Spleen (tissue), 3 donors: ENCODE measurements around the gene NME9.

Experiments
- POLR2A ChIP-seq, 3 donors: fragments of 450-650 bp; IDR thresholded peaks; one replicate each; pipeline ENCODE4 v1.5.1; 2017; ENCODE audit warnings: antibody characterized with exemption in 3 of 3, mild to moderate bottlenecking in 1 of 3
- POLR2AphosphoS5 ChIP-seq, 3 donors: sonication (generic); formaldehyde crosslinking; IDR thresholded peaks; one replicate each; pipeline ENCODE4 v1.5.1; 2017; ENCODE audit warnings: antibody characterized with exemption in 3 of 3

- TF ChIP-seq POLR2A (IDR thresholded peaks at IDR 0.05) (no peak), POLR2AphosphoS5 (IDR thresholded peaks at IDR 0.05) (no peak)
Observed at GRCh38 chr3:138373087-138373735, 43.6 kb upstream of the NME9 start.
